ENCODE data around the gene THTPA.
"Not testable (repeated sequence)": the region's sequence is repeated elsewhere in the genome, so short reads cannot be mapped to it uniquely, and the experiment has no call there.

DNA sequence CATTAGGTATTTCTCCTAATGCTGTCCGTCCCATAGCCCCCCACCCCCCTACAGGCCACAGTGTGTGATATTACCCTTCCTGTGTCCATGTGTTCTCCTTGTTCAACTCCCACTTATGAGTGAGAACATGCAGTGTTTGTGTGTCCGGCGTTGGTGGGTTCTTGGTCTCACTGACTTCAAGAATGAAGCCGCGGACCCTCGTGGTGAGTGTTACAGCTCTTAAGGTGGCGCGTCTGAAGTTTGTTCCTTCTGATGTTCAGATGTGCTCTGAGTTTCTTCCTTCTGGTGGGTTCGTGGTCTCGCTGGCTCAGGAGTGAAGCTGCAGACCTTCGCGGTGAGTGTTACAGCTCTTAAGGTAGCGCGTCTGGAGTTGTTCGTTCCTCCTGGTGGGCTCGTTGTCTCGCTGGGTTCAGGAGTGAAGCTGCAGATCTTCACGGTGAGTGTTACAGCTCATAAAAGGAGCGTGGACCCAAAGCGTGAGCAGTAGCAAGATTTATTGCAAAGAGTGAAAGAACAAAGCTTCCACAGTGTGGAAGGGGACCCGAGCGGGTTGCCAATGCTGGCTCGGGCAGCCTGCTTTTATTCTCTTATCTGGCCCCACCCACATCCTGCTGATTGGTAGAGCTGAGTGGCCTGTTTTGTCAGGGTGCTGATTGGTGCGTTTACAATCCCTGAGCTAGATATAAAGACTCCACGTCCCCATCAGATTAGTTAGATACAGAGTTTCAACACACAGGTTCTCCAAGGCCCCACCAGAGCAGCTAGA, 27.9 kb downstream of the THTPA start:
- not testable (repeated sequence) for TF ChIP-seq POLR2A (IDR thresholded peaks at IDR 0.05)
- TF ChIP-seq, protein P1, sequence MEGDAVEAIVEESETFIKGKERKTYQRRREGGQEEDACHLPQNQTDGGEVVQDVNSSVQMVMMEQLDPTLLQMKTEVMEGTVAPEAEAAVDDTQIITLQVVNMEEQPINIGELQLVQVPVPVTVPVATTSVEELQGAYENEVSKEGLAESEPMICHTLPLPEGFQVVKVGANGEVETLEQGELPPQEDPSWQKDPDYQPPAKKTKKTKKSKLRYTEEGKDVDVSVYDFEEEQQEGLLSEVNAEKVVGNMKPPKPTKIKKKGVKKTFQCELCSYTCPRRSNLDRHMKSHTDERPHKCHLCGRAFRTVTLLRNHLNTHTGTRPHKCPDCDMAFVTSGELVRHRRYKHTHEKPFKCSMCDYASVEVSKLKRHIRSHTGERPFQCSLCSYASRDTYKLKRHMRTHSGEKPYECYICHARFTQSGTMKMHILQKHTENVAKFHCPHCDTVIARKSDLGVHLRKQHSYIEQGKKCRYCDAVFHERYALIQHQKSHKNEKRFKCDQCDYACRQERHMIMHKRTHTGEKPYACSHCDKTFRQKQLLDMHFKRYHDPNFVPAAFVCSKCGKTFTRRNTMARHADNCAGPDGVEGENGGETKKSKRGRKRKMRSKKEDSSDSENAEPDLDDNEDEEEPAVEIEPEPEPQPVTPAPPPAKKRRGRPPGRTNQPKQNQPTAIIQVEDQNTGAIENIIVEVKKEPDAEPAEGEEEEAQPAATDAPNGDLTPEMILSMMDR (IDR thresholded peaks at IDR 0.05) = not testable (repeated sequence)
